Memory B cell (primary cell): Measurements from ENCODE around the gene SBNO1.
"Not testable (repeated sequence)": the region's sequence is repeated elsewhere in the genome, so short reads cannot be mapped to it uniquely, and the experiment has no call there.

Experiments
- ATAC-seq: fragments of 150-1000 bp; cut with Tn5 transposase; 2 replicates; pipeline ENCODE4 v1.10.0; 2021; ENCODE audit warnings: low read depth, mild to moderate bottlenecking, moderate library complexity
- DNase-seq, 2 donors: peaks; one replicate each; pipeline ENCODE4 v3.0.0; 2022; ENCODE audit warnings: low spot score in 2 of 2
- H3K27ac Mint-ChIP-seq: one replicate; pipeline ENCODE4 v1.8.0; 2022; ENCODE audit warnings: mild to moderate bottlenecking, moderate library complexity, mixed read lengths
- H3K27me3 Mint-ChIP-seq: one replicate; pipeline ENCODE4 v1.8.0; 2022; ENCODE audit warnings: mixed read lengths
- H3K36me3 Mint-ChIP-seq: one replicate; pipeline ENCODE4 v1.8.0; 2022; ENCODE audit warnings: mild to moderate bottlenecking, mixed read lengths
- H3K4me1 Mint-ChIP-seq: one replicate; pipeline ENCODE4 v1.8.0; 2022; ENCODE audit warnings: mixed read lengths
- H3K4me3 Mint-ChIP-seq: one replicate; pipeline ENCODE4 v1.8.0; 2022; ENCODE audit warnings: mild to moderate bottlenecking, moderate library complexity, mixed read lengths
- H3K9me3 Mint-ChIP-seq: one replicate; pipeline ENCODE4 v1.8.0; 2022; ENCODE audit warnings: mixed read lengths

SBNO1 gene

DNA sequence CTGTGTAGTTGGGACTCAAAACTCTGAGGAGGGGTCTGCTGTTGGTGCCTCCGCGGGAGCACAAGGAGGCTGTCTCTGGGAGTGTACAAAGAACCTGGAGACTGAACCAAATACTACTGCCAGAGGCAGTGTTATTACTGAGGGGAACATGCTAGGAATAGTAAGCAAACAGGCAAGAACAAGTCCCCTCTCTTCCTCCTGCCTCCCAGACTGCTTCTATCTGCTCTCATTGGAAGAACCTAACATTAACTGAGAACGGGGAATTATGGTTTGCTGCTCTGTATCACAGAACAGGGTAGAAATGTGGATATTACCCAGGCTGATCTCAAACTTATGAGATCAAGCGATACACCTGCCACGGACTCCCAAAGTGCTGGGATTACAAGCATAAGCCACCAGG is 14.7 kb upstream of the SBNO1 start:
- no peaks in the 10 kb centered on the region for H3K27me3 Mint-ChIP-seq
- H3K4me3 Mint-ChIP-seq, result no peak overlapping the region
- H3K9me3 Mint-ChIP-seq, result no peaks in the 10 kb centered on the region
- H3K36me3 Mint-ChIP-seq, result no peaks in the 10 kb centered on the region
- ATAC-seq, result no peak
- no peak overlapping the region for H3K27ac Mint-ChIP-seq
- no peak for DNase-seq
- peaks cover 2% of the 10 kb centered on the region for H3K4me1 Mint-ChIP-seq

DNA sequence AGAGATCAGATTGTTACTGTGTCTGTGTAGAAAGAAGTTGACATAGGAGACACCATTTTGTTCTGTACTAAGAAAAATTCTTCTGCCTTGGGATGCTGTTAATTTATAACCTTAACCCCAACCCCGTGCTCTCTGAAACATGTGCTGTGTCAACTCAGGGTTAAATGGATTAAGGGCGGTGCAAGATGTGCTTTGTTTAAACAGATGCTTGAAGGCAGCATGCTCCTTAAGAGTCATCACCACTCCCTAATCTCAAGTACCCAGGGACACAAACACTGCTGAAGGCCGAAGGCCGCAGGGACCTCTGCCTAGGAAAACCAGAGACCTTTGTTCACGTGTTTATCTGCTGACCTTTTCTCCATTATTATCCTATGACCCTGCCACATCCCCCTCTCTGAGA is 7.8 kb upstream of the SBNO1 start:
- H3K9me3 Mint-ChIP-seq, H3K27ac Mint-ChIP-seq, DNase-seq, ATAC-seq, H3K27me3 Mint-ChIP-seq, H3K4me1 Mint-ChIP-seq, H3K36me3 Mint-ChIP-seq, H3K4me3 Mint-ChIP-seq: not testable (repeated sequence)

DNA sequence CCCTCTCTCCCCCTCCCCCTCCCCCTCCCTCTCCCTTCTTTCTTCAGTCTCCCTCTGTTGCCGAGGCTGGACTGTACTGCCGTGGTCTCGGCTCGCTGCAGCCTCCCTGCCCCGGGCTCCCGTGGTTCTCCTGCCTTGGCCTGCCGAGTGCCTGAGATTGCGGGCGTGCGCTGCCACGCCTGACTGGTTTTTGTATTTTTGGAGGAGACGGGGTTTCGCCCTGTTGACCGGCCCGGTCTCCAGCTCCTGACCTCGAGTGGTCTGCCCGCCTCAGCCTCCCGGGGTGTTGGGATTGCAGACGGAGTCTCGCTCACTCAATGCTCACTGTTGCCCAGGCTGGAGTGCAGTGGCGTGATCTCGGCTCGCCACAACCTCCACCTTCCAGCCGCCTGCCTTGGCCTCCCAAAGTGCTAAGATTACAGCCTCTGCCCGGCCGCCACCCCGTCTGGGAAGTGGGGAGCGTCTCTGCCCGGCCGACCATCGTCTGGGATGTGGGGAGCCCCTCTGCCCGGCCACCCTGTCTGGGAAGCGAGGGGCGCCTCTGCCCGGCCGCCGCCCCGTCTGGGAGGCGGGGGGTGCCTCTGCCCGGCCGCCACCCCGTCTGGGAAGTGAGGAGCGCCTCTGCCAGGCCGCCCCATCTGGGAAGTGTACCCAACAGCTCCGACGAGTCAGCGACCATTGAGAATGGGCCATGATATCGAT is 7.2 kb upstream of the SBNO1 start:
- DNase-seq, H3K4me1 Mint-ChIP-seq, H3K4me3 Mint-ChIP-seq, H3K27ac Mint-ChIP-seq, H3K9me3 Mint-ChIP-seq, H3K27me3 Mint-ChIP-seq, ATAC-seq, H3K36me3 Mint-ChIP-seq: not testable (repeated sequence)

DNA sequence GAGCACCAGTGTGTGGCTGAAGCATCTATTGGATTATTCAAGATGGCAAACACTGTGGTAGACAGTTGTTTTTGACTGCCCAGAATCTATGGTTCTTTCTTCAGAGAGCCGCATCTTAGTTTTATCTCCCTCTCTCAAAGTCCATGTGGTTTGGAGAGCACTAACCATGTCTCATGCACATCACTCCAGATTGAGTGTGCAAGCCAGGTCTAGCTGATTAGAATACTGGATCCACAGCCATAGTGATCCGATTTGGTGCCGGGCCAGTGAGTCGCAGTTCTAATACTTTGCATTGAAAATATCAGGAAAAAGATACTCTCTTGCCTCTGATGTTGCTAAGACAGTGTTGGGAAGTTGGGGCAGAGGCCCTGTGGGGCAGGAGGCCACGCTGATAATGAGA is 4.6 kb upstream of the SBNO1 start:
- ATAC-seq (no peak), DNase-seq (no peak)
- Mint-ChIP-seq H3K27me3 (no peaks in the 10 kb centered on the region), H3K9me3 (no peaks in the 10 kb centered on the region), H3K4me3 (no peak overlapping the region), H3K4me1 (peaks cover 2% of the 10 kb centered on the region), H3K36me3 (no peaks in the 10 kb centered on the region), H3K27ac (no peak overlapping the region)

DNA sequence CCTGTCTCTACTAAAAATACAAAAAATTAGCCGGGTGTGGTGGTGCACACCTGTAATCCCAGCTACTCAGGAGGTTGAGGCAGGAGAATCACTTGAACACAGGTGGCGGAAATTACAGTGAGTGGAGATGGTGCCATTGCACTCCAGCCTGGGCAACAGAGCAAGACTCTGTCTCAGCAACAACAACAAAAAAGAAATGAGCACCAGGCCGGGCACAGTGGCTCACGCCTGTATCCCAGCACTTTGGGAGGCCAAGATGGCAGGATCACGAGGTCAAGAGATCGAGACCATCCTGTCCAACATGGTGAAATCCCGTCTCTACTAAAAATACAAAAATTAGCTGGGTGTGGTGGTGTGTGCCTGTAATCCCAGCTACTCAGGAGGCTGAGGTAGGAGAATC is 3.8 kb upstream of the SBNO1 start:
- not testable (repeated sequence) for H3K27me3 Mint-ChIP-seq, H3K9me3 Mint-ChIP-seq, H3K4me3 Mint-ChIP-seq, DNase-seq, H3K4me1 Mint-ChIP-seq, H3K36me3 Mint-ChIP-seq, ATAC-seq
- H3K27ac Mint-ChIP-seq, result peak overlapping the region; percentile 45

DNA sequence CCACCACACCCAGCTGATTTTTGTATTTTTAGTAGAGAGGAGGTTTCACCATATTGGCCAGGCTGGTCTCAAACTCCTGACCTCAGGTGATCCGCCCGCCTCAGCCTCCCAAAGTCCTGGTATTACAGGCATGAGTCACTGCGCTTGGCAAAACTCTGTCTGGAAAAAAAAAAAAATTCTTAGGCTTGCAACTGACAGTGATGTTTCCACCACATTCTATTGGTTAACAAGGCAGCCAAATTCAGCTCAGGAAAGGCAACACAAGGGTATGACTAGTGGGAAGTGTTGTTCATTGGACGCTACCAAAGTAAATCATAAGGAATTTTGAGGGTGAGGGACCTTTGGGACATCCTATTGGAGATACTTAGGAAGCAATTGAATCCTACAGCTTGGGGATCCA is 2.9 kb upstream of the SBNO1 start:
- Mint-ChIP-seq H3K9me3 (no peaks in the 10 kb centered on the region), H3K4me1 (peaks cover 9% of the 10 kb centered on the region), H3K27ac (peak overlapping the region; percentile 45), H3K4me3 (no peak overlapping the region), H3K27me3 (no peaks in the 10 kb centered on the region), H3K36me3 (no peaks in the 10 kb centered on the region)
- ATAC-seq (no peak), DNase-seq (no peak)

DNA sequence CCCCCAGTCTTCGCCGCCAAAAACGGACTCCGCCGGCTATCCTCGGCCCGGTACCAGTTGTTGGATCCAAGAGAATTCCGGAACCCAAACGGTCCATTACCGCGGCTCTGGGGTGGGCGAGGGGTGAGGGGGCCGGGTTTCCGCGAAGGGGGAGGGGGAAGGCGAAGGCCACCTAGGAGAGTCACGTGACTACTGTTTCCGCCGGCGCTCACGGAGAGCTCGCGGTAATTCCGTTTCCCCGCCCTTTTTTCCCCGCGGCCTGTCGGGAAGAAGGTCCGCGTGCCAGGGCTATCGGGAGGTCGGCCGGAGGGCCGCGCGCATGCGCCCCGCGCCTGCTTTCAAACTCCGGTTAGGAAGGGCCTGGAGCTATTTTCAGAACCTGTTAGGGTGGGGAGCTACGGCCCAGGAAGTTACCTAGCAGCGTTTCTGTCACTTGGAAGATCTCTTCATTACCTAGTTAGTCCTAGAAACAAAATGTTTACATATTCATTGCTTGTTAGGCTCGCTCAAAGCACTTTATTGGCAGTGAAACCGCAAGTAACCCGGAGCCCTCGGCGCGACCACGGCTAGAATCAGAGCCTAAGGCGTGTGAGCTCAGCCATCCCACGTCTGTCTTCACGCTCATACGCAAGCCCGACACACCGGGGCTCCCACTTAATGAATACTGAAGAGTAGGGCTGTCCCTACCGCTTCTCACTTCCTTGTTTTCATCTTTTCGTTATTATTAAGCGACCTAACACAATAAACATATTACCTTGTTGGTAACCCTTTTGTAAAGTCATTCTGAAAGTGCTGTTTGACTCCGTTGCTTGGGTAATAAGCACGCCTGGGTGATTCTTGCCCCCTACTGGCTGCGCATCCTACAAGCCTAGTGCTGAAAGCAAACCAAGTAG is 624 bp upstream of the SBNO1 start:
- ATAC-seq (peak; percentile 68), DNase-seq (peak; percentile 90 to 97)
- H3K27me3 Mint-ChIP-seq, result no peaks in the 10 kb centered on the region
- H3K4me3 Mint-ChIP-seq, result peak overlapping the region; percentile 85
- no peaks in the 10 kb centered on the region for H3K9me3 Mint-ChIP-seq
- H3K27ac Mint-ChIP-seq, result peak overlapping the region; percentile 98
- no peaks in the 10 kb centered on the region for H3K36me3 Mint-ChIP-seq
- peaks cover 9% of the 10 kb centered on the region for H3K4me1 Mint-ChIP-seq

DNA sequence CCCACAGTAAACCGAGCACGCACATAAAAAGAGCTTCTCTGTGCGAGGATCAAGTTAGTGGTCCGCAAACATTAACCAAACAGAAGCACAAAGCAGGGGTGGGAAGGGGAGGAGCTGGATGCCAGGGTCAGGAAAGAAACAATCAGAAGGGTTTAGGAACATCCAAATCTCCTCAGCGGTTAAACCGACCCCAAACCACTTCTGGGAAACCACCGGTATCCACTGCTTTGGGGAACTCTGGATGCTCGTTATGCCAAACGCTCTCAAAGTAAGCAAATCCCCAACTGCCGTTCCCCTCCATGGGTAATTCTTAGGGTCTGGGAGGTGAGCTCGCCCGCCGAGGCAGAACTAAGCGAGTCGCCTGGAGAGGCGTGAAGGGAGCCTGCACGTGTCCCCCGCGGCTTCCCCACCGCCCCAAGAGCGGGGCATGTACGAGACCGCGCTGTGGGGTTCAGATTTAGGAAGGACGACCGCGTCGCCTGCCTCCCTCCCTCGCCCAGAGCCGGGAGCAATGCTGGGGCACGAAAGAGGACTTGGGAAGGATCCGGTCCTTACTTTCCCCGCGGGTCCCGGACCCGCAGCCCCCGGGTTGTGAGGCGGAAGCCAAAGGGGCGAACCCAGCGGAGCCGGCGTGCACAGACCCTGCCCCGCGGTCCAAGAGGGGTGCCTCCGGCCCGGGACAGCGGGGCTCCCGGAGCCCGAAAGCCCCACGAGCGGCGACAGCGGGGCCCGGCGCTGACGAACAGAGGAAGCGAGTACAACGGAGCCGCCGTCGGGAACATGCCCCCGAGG is 711 bp downstream of the SBNO1 start:
- no peak for ATAC-seq
- no peaks in the 10 kb centered on the region for H3K9me3 Mint-ChIP-seq
- peak overlapping the region; percentile 96 for H3K4me3 Mint-ChIP-seq
- DNase-seq, result peak; percentile 30 to 41
- H3K36me3 Mint-ChIP-seq, result no peaks in the 10 kb centered on the region
- no peaks in the 10 kb centered on the region for H3K27me3 Mint-ChIP-seq
- H3K4me1 Mint-ChIP-seq, result peaks cover 9% of the 10 kb centered on the region
- H3K27ac Mint-ChIP-seq, result peak overlapping the region; percentile 94

DNA sequence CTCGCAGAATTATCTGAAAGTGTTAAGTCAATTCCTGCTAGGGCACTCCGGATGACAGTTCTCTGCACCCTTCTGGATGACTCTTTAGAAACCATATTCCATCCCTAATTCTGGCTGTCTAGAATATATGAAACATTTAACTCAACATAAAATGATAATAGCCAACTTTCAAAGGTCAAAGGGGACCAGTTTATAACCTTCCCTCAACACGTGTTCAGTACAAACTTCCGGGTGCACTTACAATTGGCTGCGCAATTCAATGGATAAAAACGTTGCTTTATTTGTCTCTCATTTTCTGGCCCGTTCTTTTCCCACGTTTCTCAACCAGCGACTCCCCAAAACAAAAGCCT is 1.3 kb downstream of the SBNO1 start:
- Mint-ChIP-seq H3K9me3 (no peaks in the 10 kb centered on the region), H3K27me3 (no peaks in the 10 kb centered on the region), H3K36me3 (no peaks in the 10 kb centered on the region), H3K27ac (peak overlapping the region; percentile 94), H3K4me3 (peak overlapping the region; percentile 96), H3K4me1 (peaks cover 9% of the 10 kb centered on the region)
- DNase-seq, result no peak
- ATAC-seq, result no peak

DNA sequence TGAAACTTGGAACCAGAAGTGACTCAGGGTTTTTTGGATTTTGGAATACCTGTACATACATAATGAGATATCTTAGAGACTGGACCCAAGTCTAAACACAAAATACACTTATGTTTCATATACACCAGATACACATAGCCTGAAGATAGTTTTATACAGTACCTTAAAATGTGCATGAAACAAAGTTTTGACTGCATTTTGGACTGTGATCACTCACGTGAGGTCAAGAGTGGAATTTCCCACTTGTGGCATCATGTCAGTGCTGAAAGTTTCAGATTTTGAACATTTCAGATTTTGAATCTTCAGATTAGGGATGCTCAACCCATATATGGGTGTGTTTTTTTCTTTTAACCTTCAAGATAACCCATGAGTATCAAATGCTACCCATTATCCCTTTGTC is 6.6 kb downstream of the SBNO1 start:
- Mint-ChIP-seq H3K9me3 (no peaks in the 10 kb centered on the region), H3K4me3 (no peak overlapping the region), H3K4me1 (peaks cover 12% of the 10 kb centered on the region), H3K27ac (no peak overlapping the region), H3K36me3 (peaks cover 4% of the 10 kb centered on the region), H3K27me3 (no peaks in the 10 kb centered on the region)
- no peak for ATAC-seq
- no peak for DNase-seq

DNA sequence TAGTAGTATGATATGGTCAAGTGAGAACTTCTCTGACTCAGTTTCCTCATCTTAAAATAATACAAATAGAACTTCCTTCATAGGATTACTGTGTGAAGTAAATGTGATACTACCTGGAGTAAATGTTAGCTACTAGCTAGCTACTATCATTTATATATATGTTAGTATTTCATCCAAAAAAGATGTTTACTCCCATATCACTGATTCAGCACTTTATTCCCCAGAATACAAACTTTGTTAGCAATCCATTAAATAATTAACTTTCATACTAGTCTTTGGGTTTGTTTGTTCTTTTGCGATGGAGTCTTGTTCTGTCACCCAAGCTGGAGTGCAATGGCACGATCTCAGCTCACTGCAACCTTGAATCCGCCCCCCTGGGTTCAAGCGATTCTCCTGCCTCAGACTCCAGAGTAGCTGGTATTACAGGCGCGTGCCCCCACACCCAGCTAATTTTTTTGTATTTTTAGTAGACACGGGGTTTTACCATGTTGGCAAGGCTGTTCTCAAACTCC is 8.4 kb downstream of the SBNO1 start:
- H3K36me3 Mint-ChIP-seq, result peaks cover 8% of the 10 kb centered on the region

DNA sequence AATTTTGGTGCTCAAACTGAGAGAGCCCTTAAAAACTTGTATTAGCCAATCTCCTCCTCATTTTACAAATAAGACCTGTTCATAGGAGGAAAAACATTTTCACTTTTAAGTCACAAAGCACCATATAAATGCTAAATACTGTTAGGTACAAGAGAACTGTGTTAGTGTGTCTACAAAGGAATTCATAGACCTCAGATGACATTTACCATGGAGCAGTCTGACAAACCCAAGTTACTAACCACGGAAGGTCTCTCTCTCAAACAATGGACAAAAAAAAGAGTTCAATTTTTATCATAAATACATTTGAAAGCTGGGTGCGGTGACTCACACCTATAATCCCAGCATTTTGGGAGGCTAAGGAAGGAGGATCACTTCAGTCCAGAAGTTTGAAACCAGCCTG is 10.0 kb downstream of the SBNO1 start:
- DNase-seq (no peak), ATAC-seq (no peak)
- Mint-ChIP-seq H3K27me3 (no peaks in the 10 kb centered on the region), H3K4me1 (peaks cover 22% of the 10 kb centered on the region), H3K36me3 (peaks cover 10% of the 10 kb centered on the region), H3K27ac (peak overlapping the region; percentile 47), H3K4me3 (no peak overlapping the region), H3K9me3 (no peaks in the 10 kb centered on the region)

More for the DNA sequence above, 8.4 kb downstream of the SBNO1 start:
- H3K9me3 Mint-ChIP-seq, result no peaks in the 10 kb centered on the region
- no peak overlapping the region for H3K27ac Mint-ChIP-seq
- no peak for DNase-seq
- H3K4me3 Mint-ChIP-seq, result no peak overlapping the region
- H3K4me1 Mint-ChIP-seq, result peaks cover 19% of the 10 kb centered on the region
- H3K27me3 Mint-ChIP-seq, result no peaks in the 10 kb centered on the region
- no peak for ATAC-seq

DNA sequence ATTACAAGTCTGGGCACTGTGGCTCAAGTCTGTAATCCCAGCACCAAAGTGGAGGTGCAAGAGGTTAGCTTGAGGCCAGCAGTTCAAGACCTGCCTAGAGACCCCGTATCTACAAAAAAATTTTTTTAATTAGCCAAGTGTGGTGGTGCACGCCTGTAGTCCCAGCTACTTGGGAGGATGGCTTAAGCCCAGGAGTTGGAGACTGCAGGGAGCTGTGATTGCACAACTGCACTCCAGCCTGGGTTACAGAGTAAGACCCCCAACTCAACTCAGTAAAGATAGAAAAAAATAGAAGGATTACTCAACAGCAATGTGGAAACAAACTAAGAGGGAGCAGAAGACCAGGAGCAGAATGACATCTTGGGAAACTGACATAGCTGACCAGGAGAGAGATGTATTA is 13.3 kb downstream of the SBNO1 start:
- no peak overlapping the region for H3K27ac Mint-ChIP-seq
- H3K4me1 Mint-ChIP-seq, result peaks cover 17% of the 10 kb centered on the region
- H3K4me3 Mint-ChIP-seq, result no peak overlapping the region
- no peaks in the 10 kb centered on the region for H3K9me3 Mint-ChIP-seq
- H3K27me3 Mint-ChIP-seq, result no peaks in the 10 kb centered on the region
- DNase-seq (no peak), ATAC-seq (no peak)
- H3K36me3 Mint-ChIP-seq, result peaks cover 11% of the 10 kb centered on the region

DNA sequence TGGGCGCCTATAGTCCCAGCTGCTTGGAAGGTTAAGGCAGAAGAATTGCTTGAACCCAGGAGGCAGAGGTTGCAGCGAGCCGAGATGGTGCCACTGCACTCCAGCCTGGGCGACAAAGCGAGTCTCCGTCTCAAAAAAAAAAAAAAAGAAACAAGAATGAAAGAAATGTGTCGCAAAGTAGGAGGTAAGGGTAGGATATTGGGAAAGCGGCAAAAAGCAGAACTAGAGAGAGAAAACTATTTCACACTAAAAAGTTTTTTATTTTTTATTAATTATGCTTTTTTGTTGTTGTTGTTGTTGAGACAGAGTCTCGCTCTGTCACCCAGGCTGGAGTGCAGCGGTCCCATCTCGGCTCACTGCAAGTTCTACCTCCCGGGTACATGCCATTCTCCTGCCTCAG is 17.7 kb downstream of the SBNO1 start:
- ATAC-seq (no peak), DNase-seq (no peak)
- no peaks in the 10 kb centered on the region for H3K27me3 Mint-ChIP-seq
- H3K27ac Mint-ChIP-seq, result no peak overlapping the region
- H3K36me3 Mint-ChIP-seq, result peaks cover 18% of the 10 kb centered on the region
- peaks cover 7% of the 10 kb centered on the region for H3K4me1 Mint-ChIP-seq
- no peak overlapping the region for H3K4me3 Mint-ChIP-seq
- H3K9me3 Mint-ChIP-seq, result no peaks in the 10 kb centered on the region
